Hepatic stellate cell (primary cell): ENCODE measurements around the gene PUS1.
A peak's percentile ranks its signal among the peaks of the same experiment; 100 is the strongest.
"Not testable (repeated sequence)": the region's sequence is repeated elsewhere in the genome, so short reads cannot be mapped to it uniquely, and the experiment has no call there.

ENCODE experiments used
- DNase-seq: peaks from one replicate; pipeline ENCODE4 v3.0.0; 2011; ENCODE audit warnings: low spot score

Gene PUS1

DNA sequence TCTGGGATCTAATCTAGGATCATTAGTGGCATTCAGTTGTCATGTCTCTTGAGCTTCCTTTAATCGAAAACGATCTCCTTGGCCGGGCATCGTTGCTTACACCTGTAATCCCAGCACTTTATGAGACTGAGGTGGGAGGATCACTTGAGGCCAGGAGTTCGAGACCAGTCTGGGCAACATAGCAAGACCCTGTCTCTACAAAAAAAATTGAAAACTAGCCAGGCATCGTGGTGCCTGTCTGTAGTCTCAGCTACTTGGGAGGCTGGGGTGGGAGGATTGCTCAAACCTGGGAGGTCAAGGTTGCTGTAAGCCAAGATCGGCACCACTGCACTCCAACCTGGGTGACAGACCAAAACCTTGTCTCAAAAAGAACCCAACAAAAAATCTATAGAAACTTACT, 9.0 kb downstream of the PUS1 start:
- DNase-seq = no peak

DNA sequence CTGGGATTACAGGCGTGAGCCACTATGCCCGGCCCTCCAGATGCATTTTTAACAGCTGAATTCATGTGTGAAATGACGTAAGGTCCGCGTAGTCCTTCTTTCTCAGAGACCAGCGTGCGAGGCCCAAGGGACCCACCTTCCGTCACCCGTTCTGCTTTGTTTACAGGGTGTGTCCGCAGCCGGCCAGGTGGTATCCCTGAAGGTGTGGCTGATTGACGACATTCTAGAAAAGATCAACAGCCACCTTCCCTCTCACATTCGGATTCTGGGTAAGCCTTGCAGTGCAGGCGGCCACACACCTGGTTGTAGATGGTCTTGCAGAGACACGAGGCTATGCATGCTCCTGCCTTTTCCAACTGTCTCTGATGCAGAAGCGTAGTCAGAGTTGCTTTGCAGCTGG, 9.9 kb downstream of the PUS1 start:
- DNase-seq = no peak

DNA sequence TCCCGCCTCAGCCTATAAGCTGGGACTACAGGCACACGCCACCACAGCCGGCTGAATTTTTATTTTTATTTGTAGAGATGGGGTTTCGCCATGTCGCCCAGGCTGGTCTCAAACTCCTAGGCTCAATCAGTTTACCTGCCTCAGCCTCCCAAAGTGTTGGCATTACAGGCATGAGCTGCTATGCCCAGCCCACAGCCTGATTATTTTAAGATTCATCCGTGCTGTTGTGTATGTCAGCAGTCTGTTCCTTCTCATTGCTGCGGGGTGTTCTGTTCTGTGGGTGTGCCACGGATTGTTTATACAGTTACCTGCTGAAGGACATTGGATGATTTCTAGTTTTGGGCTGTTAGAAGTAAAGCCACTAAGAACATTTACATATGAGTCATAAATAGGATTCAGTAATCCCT, 11.1 kb downstream of the PUS1 start:
- DNase-seq = no peak

DNA sequence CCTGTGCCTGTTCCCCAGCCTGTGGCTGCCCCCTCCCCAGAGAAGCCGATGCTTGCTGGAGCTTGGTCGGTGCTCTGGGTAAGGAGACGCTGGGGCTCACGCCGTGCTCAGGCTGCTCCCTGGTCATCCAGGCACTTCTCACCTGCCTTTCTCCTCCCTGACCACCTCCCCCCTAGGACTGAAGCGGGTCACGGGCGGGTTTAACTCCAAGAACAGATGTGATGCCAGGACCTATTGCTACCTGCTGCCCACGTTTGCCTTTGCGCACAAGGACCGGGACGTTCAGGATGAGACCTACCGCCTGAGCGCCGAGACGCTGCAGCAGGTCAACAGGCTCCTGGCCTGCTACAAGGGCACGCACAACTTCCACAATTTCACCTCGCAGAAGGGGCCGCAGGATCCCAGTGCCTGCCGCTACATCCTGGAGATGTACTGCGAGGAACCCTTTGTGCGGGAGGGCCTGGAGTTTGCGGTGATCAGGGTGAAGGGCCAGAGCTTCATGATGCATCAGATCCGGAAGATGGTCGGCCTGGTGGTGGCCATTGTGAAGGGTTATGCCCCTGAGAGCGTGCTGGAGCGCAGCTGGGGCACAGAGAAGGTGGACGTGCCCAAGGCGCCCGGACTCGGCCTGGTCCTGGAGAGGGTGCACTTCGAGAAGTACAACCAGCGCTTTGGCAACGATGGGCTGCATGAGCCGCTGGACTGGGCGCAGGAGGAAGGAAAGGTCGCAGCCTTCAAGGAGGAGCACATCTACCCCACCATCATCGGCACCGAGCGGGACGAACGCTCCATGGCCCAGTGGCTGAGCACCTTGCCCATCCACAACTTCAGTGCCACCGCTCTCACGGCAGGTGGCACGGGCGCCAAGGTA, 12.3 kb downstream of the PUS1 start:
- DNase-seq = no peak

DNA sequence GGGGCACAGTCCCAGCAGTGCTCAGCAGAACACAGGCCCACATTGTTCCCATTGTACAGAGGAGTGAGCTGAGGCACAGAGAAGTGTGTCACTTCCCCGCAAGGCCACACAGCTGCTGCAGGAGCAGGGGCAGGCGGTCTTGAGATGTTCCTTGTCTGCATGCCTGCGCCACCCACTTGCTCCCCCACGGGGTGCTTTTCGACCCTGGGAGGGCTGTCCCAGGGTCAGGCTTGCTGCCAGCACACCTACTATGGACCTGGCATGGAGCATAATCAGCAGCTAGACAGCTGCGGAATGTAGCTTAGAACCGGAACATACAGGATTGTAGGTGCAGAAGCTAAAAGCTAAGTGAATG, 12.9 kb downstream of the PUS1 start:
- DNase-seq = no peak

DNA sequence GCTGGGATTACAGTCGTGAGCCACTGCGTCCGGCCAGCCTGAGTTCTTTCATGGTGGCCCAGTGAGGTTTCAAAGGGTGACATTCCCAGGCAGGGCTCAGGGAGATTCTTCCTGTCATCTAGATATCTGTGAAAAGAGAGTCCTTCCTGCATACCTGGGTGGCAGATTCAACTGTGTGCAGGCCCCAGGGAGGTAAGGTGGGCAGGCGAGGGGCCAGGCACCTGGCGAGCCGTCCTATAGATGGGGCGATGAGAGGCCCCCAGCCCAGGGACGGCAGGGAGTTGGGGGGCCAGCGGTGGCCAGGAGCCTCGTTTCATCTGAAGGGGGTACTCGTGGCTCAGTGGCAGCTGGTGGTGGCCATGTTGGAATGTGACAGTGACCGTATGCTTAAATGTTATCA, 13.6 kb downstream of the PUS1 start:
- no peak for DNase-seq

DNA sequence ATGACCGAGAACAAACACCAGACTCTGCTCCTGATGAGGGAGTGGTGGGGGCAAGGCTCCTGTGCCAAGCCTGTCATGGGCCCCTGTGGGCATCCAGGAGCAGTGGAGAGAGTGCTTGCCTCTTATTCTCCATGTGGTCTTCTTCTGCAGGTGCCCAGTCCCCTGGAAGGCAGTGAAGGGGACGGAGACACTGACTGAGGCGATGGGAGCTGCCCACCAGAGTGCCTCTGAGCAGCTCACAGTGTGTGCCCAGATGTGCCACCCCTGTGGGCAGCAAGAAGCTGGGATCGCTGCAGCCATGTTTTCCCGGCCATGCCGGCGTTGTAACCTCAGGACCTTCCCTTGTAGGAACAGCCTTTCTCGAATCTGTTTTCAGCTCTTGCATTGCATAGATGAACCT, 14.3 kb downstream of the PUS1 start:
- DNase-seq = no peak

DNA sequence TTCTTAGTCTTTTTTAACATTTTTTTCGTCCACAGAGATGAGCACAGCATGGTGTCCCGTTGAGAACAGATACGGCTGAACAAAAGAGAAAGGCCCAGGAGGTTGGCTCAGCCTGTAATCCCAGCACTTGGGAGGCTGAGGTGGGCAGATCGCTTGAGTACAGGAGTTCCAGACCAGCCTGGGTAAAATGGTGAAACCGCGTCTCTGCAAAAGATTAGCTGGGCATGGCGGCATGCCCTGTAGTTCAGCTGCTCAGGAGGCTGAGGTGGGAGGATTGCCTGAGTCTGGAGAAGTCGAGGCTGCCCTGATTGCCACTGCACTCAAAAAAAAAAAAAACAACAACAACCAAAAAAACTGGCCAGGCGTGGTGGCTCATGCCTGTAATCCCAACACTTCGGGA, 14.8 kb downstream of the PUS1 start:
- no peak for DNase-seq

DNA sequence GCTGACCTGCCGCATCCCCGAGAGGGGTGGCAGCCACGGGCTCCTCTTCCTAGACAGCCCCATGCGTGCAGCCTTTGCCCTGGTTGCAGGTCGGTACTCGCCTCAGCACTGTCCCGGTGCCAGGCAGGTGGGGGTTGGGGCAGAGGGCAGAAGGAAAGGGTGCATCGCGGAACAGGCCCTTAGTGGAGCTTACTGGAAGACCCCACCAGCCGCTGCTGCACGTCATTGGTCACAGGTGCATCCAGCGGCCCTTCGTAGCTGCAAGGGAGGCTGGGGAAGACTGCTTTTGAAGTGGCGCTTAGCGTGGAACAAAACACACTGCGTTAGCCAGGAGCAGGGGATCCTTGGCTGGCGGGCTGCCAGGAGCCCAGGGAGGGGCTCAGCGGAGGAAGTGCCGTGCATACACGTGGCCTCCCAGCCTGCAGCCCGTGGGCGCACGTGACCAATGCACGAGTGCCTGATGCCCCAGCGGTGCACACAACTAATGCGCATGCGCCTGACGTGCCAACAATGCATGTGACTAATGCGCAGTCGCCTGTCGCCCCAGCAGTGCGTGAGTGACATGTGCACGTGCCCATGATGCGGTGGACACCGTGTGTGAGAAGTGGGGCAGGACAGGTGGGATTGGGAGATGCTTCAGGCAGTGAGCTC, 15.7 kb downstream of the PUS1 start:
- no peak for DNase-seq

DNA sequence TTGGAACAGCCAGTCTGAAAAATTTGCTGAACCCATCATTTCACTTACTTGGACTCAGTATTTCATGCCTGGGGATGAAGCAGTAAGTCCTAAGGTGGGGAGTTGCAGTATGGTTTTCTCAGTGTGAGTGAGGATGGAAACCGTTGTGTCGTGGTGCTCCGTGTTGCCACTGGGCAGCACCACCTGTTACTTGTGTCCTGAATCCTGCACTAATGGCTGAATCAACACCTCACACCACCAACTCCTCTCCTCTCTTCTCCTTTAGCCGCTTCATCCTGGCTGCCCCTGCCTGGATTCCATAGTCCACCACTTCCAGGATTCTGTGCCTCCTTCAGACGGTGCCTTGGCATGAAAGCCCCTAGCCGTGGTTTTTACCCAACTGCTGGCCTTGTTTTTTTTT, 17.7 kb downstream of the PUS1 start:
- no peak for DNase-seq

DNA sequence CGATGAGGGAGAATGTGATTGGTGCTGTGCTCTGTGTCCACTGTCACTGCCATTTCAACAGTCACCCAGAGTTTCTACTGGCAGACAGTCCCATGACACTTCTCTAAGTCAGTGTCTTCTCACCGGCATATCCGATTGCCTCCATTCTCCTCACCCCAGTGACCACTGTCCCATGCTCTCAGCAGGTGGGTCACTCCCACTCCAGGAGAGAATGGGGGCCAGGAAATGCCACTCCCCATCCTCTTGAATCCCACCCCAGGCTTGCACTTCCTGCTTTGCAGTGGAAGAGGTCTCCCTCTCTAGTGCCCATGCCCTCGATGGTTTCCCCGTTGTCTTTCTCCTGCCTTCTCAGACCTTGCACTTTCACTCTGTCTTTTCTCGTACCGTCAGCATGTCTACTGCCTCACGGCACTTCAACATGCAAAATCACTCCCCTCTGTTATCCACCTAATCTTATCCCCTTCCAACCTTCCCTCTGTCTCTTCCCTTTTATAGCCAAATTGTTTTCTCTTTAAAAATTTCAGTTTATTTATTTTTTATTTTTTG, 18.5 kb downstream of the PUS1 start:
- DNase-seq = no peak

DNA sequence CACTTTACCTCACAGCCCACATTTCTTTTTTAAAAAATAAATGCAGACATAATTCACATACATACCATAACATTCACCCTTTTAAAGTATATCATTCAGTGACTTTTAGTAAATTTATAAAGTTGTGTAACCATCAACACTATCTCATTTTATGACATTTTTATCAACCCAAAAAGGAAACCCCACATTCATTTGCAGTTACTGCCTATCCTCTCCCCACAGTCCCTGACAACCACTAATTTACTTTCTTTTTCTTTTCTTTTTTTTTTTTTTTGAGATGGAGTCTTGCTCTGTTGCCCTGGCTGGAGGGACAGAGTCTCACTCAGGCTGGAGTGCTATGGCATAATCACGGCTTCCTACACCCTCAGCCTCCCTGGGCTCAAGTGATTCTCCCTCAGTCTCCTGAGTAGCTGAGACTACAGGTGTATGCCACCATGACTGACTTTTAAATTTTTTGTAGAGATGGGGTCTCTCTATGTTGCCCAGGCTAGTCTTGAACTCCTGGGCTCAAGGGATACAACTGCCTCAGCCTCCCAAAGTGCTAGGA, 19.2 kb downstream of the PUS1 start:
- DNase-seq = no peak

DNA sequence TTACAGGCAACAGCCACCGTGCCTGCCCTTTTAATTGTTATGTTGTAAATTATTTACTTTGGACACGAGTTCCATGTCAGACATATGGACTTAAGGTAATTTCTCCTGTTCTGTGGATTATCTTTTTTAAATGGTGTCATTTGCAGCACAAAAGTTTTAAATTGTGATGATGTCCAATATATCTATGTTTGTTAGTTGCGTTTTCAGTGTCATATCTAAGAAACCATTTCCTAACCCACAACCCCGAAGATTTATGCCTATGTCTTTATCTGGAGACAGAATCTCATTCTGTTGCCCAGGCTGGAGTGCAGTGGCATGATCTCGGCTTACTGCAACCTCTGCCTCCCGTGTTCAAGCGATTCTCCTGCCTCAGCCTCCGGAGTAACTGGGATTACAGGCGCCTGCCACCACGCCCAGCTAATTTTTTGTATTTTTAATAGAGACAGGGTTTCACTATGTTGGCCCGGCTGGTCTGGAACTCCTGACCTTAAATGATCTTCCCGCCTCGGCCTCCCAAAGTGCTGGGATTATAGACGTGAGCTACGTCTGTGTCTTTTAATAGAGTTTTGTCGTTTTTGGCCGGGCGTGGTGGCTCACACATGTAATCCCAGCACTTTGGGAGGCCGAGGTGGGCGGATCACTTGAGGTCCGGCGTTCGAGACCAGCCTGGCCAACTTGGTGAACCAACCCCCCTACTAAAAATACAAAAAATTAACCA, 19.8 kb downstream of the PUS1 start:
- DNase-seq = not testable (repeated sequence)

DNA sequence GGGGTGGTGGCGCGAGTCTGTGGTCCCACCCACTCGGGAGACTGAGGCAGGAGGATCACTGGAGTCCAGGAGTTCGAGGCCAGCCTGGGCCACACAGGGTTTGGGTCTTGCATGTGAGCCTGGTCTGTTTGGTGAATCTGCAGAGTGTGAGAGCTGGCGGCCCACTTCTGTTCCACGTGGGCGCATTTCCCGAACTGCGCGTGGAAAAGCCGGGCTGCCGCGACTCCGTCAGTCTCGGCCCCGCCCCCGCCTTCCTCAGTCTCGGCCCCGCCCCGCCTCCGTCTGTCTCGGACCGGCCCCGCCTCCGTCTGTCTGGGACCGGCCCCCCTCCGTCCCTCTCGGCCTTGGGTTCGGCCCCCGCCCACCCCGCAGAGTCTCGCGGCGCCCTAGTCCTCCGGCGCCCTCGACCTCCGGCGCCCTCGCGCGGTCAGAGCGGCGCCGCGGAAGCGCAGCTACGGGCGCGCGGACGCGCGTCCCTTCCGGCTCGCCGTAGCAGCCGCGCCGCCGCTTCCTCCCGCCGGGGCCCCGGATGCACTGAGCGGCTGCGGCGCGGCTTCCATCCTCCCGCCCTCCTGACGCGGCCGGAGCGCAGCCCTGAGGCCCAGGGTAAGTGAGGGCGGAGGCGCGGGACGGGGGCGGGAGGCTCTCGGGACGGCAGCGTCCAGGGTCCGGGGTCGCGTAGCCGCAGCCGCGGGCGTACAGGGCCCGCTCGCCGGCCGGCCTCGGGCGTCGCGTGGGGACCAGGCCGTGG, 20.5 kb downstream of the PUS1 start, which contains the start of gene EP400:
TSS of gene EP400 (plus strand) at position 512 of the 751 bp plus-strand sequence. CDS start 10,678 bp downstream, outside the sequence.
- DNase-seq = peak; percentile 96

DNA sequence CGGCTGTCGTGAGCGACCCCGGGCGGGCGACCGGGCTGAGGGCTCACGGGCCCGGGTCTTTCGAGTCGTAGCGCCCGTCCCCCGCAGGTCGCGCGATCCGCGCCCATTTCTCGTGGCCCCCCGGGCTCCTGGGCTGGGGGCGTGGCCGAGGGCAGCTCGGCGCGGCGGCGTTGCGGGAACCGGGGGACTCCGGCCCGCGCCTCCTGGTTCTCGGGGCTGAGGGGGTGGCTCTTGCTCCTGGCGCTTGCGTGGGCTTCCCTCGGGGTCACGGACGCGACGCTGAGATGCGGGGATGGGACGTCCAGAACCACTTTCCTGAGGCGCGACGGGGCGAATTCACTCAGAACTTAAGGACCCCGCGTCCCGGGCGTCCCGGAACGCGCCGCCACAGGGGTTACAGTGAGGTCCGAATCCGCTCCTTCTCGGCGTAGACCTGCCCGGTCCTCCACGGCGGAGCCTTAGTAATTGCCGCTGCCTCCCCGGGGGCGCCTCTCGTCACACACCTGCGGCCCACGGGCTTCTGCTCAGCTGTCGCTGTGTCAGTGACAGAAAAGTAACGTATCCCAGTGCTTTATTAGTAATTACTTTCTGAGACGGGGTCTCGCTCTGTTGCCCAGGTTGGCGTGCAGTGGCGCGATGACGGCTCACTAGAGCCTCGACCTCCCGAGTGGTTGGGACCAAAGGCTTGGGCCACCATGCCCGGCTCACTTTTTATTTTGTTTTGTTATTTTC, 21.3 kb downstream of the PUS1 start:
- DNase-seq = peak; percentile 48

DNA sequence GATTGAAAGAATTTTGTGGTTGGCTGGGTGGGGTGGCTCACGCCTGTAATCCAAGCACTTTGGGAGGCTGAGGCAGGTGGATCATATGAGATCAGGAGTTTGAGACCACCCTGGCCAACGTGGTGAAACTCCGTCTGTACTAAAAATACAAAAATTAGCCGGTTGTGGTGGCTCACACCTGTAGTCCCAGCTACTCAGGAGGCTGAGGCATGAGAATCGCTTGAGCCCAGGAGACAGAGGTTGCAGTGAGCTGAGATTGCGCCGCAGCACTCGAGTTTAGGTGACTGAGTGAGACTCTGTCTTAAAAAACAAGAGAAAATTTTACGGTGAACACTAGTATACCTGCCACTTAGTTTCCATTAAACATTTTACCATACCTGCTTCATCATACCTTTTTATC, 24.7 kb downstream of the PUS1 start:
- DNase-seq = not testable (repeated sequence)

DNA sequence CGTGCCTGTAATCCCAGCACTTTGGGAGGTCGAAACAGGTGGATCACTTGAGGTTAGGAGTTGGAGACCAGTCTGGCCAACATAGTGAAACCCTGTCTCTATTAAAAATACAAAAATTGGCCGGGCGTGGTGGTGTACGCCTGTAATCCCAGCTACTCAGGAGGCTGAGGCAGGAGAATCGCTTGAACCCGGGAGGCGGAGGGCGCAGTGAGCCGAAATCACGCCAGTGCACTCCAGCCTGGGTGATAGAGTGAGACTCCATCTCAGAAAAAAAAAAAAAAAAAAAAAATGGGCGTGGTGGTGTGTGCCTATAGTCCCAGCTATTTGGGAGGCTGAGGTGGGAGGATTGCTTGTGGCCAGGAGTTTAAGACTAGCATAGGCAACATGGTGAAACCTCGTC, 25.4 kb downstream of the PUS1 start:
- DNase-seq = not testable (repeated sequence)

DNA sequence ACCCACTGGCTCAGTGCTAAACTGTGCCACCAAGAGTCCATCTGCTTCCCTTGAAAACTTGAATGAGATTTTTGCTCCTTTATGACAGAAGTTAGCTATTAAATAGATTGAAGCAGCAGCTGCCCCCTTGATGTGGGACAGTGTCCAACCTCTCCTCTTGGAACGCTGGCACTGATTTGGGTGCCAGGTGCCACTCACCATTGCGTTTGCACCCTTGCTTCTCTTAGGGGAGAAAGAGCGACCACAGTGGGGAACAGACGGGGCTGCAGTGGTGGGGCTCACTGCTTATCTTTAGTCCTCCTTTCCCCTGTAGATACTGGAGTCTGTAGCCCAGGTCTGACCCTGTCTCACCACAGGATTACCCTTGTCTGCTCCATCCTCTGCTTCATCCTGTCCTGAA, 30.0 kb downstream of the PUS1 start:
- no peak for DNase-seq

DNA sequence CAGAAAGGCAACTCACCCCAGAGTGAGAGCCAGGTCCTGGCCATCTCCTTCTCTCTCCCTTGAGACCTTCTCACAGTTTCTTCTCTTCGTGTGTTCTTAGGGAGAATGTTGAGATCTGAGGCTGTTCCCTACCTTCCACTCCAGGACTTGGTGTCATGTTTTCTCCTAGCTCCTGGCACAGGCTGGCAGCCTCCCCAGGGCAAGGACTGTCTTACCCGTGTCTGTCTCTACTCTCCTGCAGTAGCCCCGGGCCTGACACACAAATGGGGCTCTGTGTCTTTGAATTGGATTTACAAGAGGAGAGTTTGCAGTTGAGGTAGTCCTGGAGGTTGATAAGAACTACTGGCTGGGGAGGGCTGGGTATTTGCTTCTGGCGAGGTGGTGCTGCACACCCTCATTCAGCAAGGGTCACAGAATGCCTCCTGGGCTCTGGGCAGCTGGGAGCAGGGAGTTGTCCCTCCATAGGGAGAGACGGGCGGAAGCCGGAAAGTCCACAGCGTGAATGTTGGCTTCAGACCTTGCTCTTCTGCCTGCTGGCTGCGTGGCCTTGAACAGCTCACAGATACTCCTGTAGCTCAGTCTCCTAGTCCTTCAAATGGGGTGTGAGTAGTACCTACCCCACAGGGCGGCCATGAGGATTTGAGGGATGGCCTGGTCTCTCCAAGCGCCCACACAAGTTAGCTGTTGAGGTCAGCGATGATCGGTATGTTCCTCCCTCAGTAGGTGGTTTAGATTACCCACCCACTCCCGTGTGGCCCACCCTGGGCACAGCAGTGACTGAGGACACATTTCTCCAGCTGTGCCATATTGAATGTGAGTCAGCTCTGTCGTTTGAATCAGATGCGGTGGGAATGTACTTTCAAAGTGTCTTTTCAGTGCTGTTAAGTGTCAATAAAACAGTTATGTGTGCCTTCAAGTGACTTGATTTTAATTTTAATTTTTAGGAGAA, 30.8 kb downstream of the PUS1 start:
- DNase-seq = no peak
